Endothelial cell of umbilical vein (primary cell): Measurements from ENCODE around the gene ARHGAP31. TPM values are rescaled to one million over a fixed set of nuclear protein-coding genes. Genes with fewer than 3 reads are reported as not detected.
A peak's percentile ranks its signal among the peaks of the same experiment; 100 is the strongest.

Experiments used
- BruUV-seq: library from RNA; stranded (reverse); fragments of 400-500 nt; replicated peaks from 2 replicates; lab custom pipeline; 2021; lab: Mats Ljungman, UMichigan
- CTCF ChIA-PET: fragments of 300-600, 350-600 bp; sonication (Branson Sonifier 250); formaldehyde crosslinking; loops from one replicate; lab custom pipeline; 2021; ENCODE audit warnings: antibody characterized with exemption, inconsistent platforms; lab: Charles Lee
- POLR2A ChIA-PET: fragments of 300-600, 350-600 bp; sonication (Branson Sonifier 250); formaldehyde crosslinking; loops from one replicate; lab custom pipeline; 2021; ENCODE audit warnings: antibody characterized with exemption, inconsistent platforms; lab: Charles Lee
- DNase-seq: peaks from one replicate; pipeline ENCODE4 v3.0.0-alpha.2; 2011; ENCODE audit warnings: low read depth, low spot score
- FAIRE-seq: peaks from 2 replicates; lab custom pipeline; 2011; peaks lifted over from hg19 to GRCh38; lab: Jason Lieb, UNC
- H2AFZ ChIP-seq: 2 replicates; pipeline ENCODE4 v1.6.0; 2012; ENCODE audit warnings: low read depth, low read length, control low read depth, inconsistent platforms
- H3K27ac ChIP-seq: 2 replicates; pipeline ENCODE4 v1.5.1; 2011; ENCODE audit warnings: low read depth, mild to moderate bottlenecking, control low read depth, low read length, moderate library complexity; ENCODE audit not compliant: insufficient read depth
- H3K27me3 ChIP-seq, 2 experiments: 2 replicates each; pipeline versions ENCODE4 v1.6.0 to v1.6.1; 2011; ENCODE audit warnings: low read length in 2 of 2, mixed read lengths in 1 of 2; ENCODE audit not compliant: control insufficient read depth in 2 of 2, insufficient read depth in 2 of 2
- H3K36me3 ChIP-seq, 2 experiments: 2 replicates in 1 of 2; 3 replicates in 1 of 2; pipeline ENCODE4 v1.5.1; 2011; ENCODE audit warnings: low read length in 2 of 2, mild to moderate bottlenecking in 1 of 2, moderate library complexity in 1 of 2; ENCODE audit not compliant: control insufficient read depth in 2 of 2, insufficient read depth in 2 of 2; ENCODE audit errors: extremely low read depth in 1 of 2
- H3K4me1 ChIP-seq: 3 replicates; pipeline ENCODE4 v1.5.1; 2011; ENCODE audit warnings: mild to moderate bottlenecking, low read length; ENCODE audit not compliant: control insufficient read depth, insufficient read depth; ENCODE audit errors: extremely low read depth
- H3K4me2 ChIP-seq: 2 replicates; pipeline ENCODE4 v1.6.1; 2011; ENCODE audit warnings: low read length, control low read depth, mixed read lengths; ENCODE audit not compliant: insufficient read depth
- H3K4me3 ChIP-seq, 3 experiments: fragments of 200-600 bp in 1 of 3; sonication (generic), shearing (Covaris generic) in 1 of 3; replicated peaks in 1 of 3; 2 replicates each; pipeline ENCODE4 v1.5.1; 2011 to 2016; ENCODE audit warnings: control low read depth in 3 of 3, low read length in 3 of 3, mild to moderate bottlenecking in 2 of 3, inconsistent platforms in 1 of 3, low read depth in 1 of 3, moderate library complexity in 1 of 3; ENCODE audit not compliant: insufficient read depth in 1 of 3
- H3K79me2 ChIP-seq: 2 replicates; pipeline ENCODE4 v1.6.0; 2012; ENCODE audit warnings: low read length, inconsistent platforms; ENCODE audit not compliant: control insufficient read depth, insufficient read depth
- H3K9ac ChIP-seq: replicated peaks from 2 replicates; pipeline ENCODE3; 2011; ENCODE audit warnings: low read length, control low read depth; ENCODE audit not compliant: insufficient read depth; ENCODE audit errors: extremely low read depth
- H3K9me1 ChIP-seq: replicated peaks from 3 replicates; pipeline ENCODE4 v1.6.0; 2011; ENCODE audit warnings: mild to moderate bottlenecking, low read length; ENCODE audit not compliant: control insufficient read depth, insufficient read depth; ENCODE audit errors: extremely low read depth
- H3K9me3 ChIP-seq: replicated peaks from 2 replicates; pipeline ENCODE4 v1.5.1; 2012; ENCODE audit warnings: low read length, inconsistent platforms; ENCODE audit not compliant: control insufficient read depth, insufficient read depth
- H4K20me1 ChIP-seq: replicated peaks from 2 replicates; pipeline ENCODE3; 2011; ENCODE audit warnings: mild to moderate bottlenecking, low read length; ENCODE audit not compliant: control insufficient read depth, insufficient read depth; ENCODE audit errors: extremely low read depth
- CTCF ChIP-seq, 2 donors: IDR thresholded peaks; 1 replicate in 1 of 2; 2 replicates in 1 of 2; pipeline ENCODE4 v1.5.1; 2011; ENCODE audit warnings: low read length in 2 of 2, mild to moderate bottlenecking in 2 of 2, moderate library complexity in 2 of 2, control low read depth in 1 of 2, inconsistent platforms in 1 of 2, low read depth in 1 of 2; ENCODE audit not compliant: insufficient read depth in 1 of 2; ENCODE audit errors: extremely low read depth in 1 of 2
- EZH2 ChIP-seq: IDR thresholded peaks from 2 replicates; pipeline ENCODE4 v1.6.1; 2012; ENCODE audit warnings: borderline replicate concordance, low read depth, mild to moderate bottlenecking, moderate library complexity, low read length, inconsistent platforms; ENCODE audit not compliant: severe bottlenecking
- FOS ChIP-seq: IDR thresholded peaks from 2 replicates; pipeline ENCODE4 v1.6.1; 2011; ENCODE audit warnings: mild to moderate bottlenecking, low read length, moderate library complexity, borderline replicate concordance; ENCODE audit not compliant: insufficient read depth
- GATA2 ChIP-seq: IDR thresholded peaks from 2 replicates; pipeline ENCODE4 v1.7.0; 2011; ENCODE audit warnings: low read depth, mild to moderate bottlenecking, moderate library complexity, mixed read lengths, low read length; ENCODE audit not compliant: insufficient read length, insufficient read depth
- JUN ChIP-seq: IDR thresholded peaks from 2 replicates; pipeline ENCODE4 v1.6.1; 2011; ENCODE audit warnings: borderline replicate concordance, low read depth; ENCODE audit not compliant: insufficient read length, insufficient read depth
- MAX ChIP-seq: IDR thresholded peaks from 2 replicates; pipeline ENCODE4 v1.6.1; 2011; ENCODE audit not compliant: insufficient read depth, insufficient read length
- MYC ChIP-seq: IDR thresholded peaks from one replicate; pipeline ENCODE4 v1.6.1; 2011; ENCODE audit warnings: mild to moderate bottlenecking, low read depth, low read length
- POLR2A ChIP-seq: IDR thresholded peaks from 2 replicates; pipeline ENCODE4 v1.6.1; 2012; ENCODE audit warnings: low read depth, mild to moderate bottlenecking, control low read depth, low read length
- POLR2AphosphoS5 ChIP-seq: IDR thresholded peaks from 2 replicates; pipeline ENCODE4 v1.6.1; 2012; ENCODE audit warnings: low read depth, mild to moderate bottlenecking, control low read depth, low read length, moderate library complexity; ENCODE audit not compliant: insufficient read depth
- dilution Hi-C: fragments of 300-500 bp; cut with MboI; formaldehyde crosslinking; loops from one replicate; pipeline ENCODE4 v1.15.0; 2019; ENCODE audit warnings: low sequenced_read_pairs; ENCODE audit not compliant: extremely low pct_ligation_motif_present
- intact Hi-C: fragments of 100-400 bp; cut with micrococcal nuclease; formaldehyde crosslinking; loops from one replicate; pipeline ENCODE4 v1.10.0; 2022
- polyA plus RNA-seq, 4 experiments: library from polyadenylated mRNA; depleted of rRNA in 3 of 4; stranded (reverse) in 3 of 4; unstranded in 1 of 4; fragments of >200 nt; gene quantifications; 2 replicates each; pipeline versions ENCODE4 v1.2.1 to v1.2.3, GENCODE V29; 2011 to 2012; ENCODE audit warnings: missing spikeins in 1 of 4
- total RNA-seq: library from RNA; stranded (reverse); gene quantifications from 2 replicates; pipeline ENCODE4 v1.2.3, GENCODE V29; 2021

ARHGAP31 gene
- total and polyA plus RNA-seq, 2 donors (not counting 3 experiments of a cell fraction or from before 2014, with no cell fraction given), result 25.5 to 65.8 TPM

- intact Hi-C loops, result no loop called here
- peak; percentile 85 for FAIRE-seq
- POLR2A ChIA-PET, result interaction anchor here (0.6 to 1.4 kb wide), 4 partner anchors 12 to 31 kb away, joined by 3 to 5 read pairs (median 4); partner anchors contain the start of gene ARHGAP31
These were observed 28.0 kb downstream of the ARHGAP31 start for GRCh38 chr3:119322021-119322834.

More at GRCh38 chr3:119322021-119322834, 28.0 kb downstream of the ARHGAP31 start:
- dilution Hi-C loops, result no loop called here
- Histone ChIP-seq H3K4me1 (peaks cover 22% of the 10 kb centered on the region), H3K9me1 (no peaks in the 10 kb centered on the region), H2AFZ (peak overlapping the region; percentile 7), H3K9ac (peak overlapping the region; percentile 67), H3K36me3 (no peaks in the 10 kb centered on the region), H3K79me2 (peaks cover 72% of the 10 kb centered on the region), H4K20me1 (no peaks in the 10 kb centered on the region), H3K4me3 (peak overlapping the region; percentile 36 to 69 (median 44)), H3K9me3 (no peaks in the 10 kb centered on the region), H3K27ac (peak overlapping the region; percentile 61), H3K27me3 (no peaks in the 10 kb centered on the region), H3K4me2 (peak overlapping the region; percentile 90)
- DNase-seq, result no peak
- BruUV-seq, result TSS peak; percentile 68
- CTCF ChIA-PET, result interaction anchor here (0.7 to 2.3 kb wide), 13 partner anchors 10 to 268 kb away, joined by 3 to 18 read pairs (median 3); partner anchors contain the start of genes ARHGAP31 and B4GALT4
- TF ChIP-seq POLR2A, result no peak
- TF ChIP-seq POLR2AphosphoS5, result no peak
- TF ChIP-seq MYC, result no peak
- TF ChIP-seq CTCF (IDR thresholded peaks at IDR 0.05; ENCODE audit: extremely low read depth in 1 of 2, insufficient read depth in 1 of 2, low read depth in 1 of 2, low read length in 2 of 2), result no peak
- TF ChIP-seq FOS, result no peak
- TF ChIP-seq GATA2, result no peak
- TF ChIP-seq JUN, result no peak
- no peak for TF ChIP-seq EZH2
- TF ChIP-seq MAX, result no peak
